Retinal pigment epithelial cell (primary cell): Measurements from ENCODE around the gene DRAM1.

Experiments used
- DNase-seq: peaks from one replicate; pipeline ENCODE4 v3.0.0-alpha.2; 2010; ENCODE audit warnings: low read depth
- H3K4me3 ChIP-seq: 2 replicates; pipeline ENCODE4 v1.5.1; 2011; ENCODE audit warnings: mild to moderate bottlenecking, low read length, control low read depth, moderate library complexity
- TF ChIP-seq, protein P1 (sequence below): conservative IDR thresholded peaks from 2 replicates; pipeline ENCODE4 v1.5.1; 2011; ENCODE audit warnings: low read depth, low read length, control low read depth, inconsistent platforms

Gene DRAM1

DNA sequence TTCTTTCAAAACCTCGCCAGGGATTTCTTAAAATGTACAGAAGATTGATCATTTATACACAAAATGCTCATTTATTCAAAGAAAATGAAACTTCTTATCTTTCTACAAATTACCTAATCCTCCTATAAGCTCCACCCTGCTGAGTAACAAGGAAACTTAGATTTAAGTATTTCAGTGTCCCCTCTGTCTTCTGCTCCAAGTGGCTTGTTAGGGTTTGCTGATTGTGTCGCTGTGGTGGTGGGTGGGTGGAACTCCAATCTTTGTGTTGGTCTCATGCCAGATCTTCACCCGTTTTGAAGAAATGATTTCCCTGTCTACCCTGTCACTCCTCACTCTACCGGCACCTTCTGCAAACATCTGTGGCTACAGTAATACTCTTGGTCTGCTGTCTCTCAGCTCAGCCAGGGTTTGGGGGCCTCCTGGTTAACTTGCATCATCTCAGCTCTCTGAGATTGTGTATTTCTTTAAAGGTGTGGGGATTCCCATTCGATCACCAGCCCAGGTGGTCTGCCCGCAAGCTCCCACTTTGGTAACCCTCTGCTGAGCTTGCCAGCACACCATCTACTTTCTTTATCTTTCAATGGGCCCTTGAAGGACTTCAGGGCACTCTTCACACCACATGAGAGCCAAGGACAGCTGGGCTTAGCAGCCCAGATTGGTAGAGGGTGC is 73.8 kb downstream of the DRAM1 start:
- no peak for DNase-seq
- H3K4me3 ChIP-seq: no peak overlapping the region
- TF ChIP-seq, protein P1, sequence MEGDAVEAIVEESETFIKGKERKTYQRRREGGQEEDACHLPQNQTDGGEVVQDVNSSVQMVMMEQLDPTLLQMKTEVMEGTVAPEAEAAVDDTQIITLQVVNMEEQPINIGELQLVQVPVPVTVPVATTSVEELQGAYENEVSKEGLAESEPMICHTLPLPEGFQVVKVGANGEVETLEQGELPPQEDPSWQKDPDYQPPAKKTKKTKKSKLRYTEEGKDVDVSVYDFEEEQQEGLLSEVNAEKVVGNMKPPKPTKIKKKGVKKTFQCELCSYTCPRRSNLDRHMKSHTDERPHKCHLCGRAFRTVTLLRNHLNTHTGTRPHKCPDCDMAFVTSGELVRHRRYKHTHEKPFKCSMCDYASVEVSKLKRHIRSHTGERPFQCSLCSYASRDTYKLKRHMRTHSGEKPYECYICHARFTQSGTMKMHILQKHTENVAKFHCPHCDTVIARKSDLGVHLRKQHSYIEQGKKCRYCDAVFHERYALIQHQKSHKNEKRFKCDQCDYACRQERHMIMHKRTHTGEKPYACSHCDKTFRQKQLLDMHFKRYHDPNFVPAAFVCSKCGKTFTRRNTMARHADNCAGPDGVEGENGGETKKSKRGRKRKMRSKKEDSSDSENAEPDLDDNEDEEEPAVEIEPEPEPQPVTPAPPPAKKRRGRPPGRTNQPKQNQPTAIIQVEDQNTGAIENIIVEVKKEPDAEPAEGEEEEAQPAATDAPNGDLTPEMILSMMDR: no peak

DNA sequence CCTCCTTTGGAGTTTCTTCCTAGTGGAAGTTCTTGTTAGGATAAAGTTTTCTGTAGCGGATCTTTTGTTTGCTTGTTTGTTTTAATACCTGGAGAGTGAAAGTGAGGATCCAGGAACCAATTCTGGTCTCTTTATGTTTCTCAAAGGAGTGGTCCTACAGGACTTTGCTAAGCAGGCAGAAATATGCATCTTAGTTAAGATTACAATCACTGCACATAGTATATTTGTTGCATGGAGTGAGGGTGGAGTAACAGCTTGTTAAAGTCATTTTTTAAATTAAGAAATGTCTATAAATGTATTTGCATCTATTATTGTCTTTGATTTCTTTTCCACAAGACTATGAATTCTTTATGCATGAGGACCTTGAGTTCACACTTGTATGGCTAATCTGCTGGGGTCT is 76.7 kb downstream of the DRAM1 start:
- no peak overlapping the region for H3K4me3 ChIP-seq
- DNase-seq: no peak
- TF ChIP-seq, protein P1: no peak

DNA sequence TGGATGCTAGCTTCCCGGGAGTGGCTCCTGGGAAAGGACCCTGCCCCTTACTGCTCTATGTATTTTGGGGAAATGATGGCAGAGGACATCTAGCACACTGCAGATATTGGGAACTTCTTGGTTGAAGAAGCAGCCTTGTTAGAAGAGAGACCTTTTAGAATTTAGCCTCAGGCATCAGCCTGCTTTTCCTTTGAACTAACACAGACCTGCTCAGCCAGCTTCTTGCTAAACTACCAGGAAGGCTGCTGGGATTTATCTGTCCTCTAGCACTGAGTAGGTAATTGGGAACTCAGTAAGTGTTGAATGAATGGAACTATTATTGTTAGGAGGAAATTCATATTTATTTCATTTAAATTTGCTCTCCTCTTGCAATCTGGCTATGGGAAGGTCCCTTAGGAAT is 77.3 kb downstream of the DRAM1 start:
- TF ChIP-seq, protein P1: no peak
- DNase-seq: no peak
- H3K4me3 ChIP-seq: no peak overlapping the region

DNA sequence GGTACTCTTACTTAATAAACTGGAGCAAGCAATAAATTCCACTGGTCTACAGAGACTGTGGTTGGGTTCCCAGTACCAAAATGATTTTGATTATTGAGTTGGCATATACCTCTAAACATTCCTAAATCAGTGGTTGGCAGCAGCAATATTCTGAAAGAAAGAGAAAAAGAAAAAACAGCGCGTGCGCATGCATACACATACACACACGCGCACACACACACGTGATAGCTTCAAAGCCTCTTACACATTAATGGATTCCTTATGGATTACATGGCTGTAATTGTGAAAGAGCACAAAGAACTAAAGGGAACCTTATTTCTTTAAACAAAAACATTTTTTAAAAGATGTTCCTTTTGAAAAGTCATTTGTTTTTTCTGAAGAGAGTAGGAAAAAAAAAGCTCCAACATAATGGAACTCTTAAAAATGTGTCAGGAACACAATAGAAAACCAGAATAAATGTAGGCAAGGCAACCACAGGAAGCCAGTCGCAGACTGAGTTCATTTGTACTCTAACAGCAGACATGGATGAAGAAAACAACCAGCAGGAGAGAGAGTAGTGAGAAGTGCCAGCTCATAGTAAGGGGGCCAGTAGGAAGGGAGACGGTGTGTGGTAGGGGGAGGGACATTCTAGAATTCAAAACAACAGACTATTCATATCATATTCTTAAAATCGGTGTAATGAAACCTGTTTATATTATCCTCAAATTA is 80.0 kb downstream of the DRAM1 start:
- no peak for DNase-seq
- TF ChIP-seq, protein P1: no peak
- H3K4me3 ChIP-seq: no peak overlapping the region

DNA sequence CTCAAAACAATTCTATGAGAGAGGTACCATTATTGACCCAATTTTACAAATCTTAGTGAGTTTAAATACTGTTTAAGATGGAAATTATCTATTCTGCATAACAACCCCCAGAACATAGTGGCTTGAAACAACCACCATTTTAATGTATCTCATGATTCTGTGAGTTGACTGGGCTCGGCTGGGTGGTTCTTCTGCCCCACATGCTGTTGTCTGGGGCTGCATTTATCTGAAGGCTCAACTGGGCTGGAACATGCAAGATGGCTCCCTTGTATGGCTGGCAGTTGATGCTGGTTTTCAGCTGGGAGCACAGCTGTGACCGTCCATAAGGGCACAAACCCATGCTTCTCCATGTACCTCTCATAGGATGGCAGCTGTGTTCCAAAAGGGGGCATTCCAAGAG is 82.2 kb downstream of the DRAM1 start:
- no peak overlapping the region for H3K4me3 ChIP-seq

DNA sequence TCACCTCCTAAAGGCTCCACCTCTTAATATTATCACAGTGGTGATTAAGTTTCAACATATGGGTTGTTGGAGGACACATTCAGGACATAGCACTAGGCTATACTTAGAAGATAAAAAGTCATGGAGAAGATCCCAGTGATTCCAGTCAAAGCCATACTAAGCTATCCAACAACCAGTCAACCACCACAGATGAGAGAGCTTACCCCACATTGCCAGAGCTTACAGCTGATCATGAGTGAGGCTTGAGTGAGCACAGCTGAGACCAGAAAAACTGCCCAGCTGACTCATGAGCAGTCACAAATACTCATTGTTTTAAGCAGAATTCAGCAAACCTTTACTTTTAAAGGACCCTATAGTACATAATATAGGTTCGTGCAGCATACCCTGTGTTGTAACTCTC is 85.1 kb downstream of the DRAM1 start:
- DNase-seq: no peak
- TF ChIP-seq, protein P1: no peak

More for the DNA sequence above, 82.2 kb downstream of the DRAM1 start:
- TF ChIP-seq, protein P1: no peak
- no peak for DNase-seq

DNA sequence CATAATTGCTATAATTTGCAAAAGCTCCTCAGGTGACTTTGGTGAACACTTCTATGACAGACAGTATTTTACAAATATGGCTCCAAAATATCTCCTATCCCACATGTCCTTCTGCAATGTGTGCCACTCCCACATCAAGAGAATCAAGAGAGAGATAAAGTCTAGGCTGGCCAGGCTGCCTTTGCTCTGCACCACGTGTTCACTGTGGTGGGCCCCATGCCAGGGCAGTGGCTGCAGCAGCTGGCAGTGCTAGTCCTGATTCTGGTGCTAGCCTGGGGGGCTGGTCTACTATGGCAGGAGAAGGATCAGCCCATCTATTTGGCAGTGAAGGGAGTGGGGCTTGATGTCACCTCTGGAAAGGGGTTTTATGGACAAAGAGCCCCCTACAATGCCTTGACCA is 86.3 kb downstream of the DRAM1 start:
- no peak for DNase-seq
- H3K4me3 ChIP-seq: no peak overlapping the region
- TF ChIP-seq, protein P1: no peak

More for the DNA sequence above, 85.1 kb downstream of the DRAM1 start:
- H3K4me3 ChIP-seq: no peak overlapping the region
